Endothelial cell of umbilical vein (primary cell): ENCODE measurements around the gene ZNF407. TPM values are rescaled to one million over a fixed set of nuclear protein-coding genes. Genes with fewer than 3 reads are reported as not detected.

Source experiments
- BruUV-seq: library from RNA; stranded (reverse); fragments of 400-500 nt; replicated peaks from 2 replicates; lab custom pipeline; 2021; lab: Mats Ljungman, UMichigan
- CTCF ChIA-PET: fragments of 300-600, 350-600 bp; sonication (Branson Sonifier 250); formaldehyde crosslinking; loops from one replicate; lab custom pipeline; 2021; ENCODE audit warnings: antibody characterized with exemption, inconsistent platforms; lab: Charles Lee
- POLR2A ChIA-PET: fragments of 300-600, 350-600 bp; sonication (Branson Sonifier 250); formaldehyde crosslinking; loops from one replicate; lab custom pipeline; 2021; ENCODE audit warnings: antibody characterized with exemption, inconsistent platforms; lab: Charles Lee
- DNase-seq: peaks from one replicate; pipeline ENCODE4 v3.0.0-alpha.2; 2011; ENCODE audit warnings: low read depth, low spot score
- FAIRE-seq: peaks from 2 replicates; lab custom pipeline; 2011; peaks lifted over from hg19 to GRCh38; lab: Jason Lieb, UNC
- H2AFZ ChIP-seq: 2 replicates; pipeline ENCODE4 v1.6.0; 2012; ENCODE audit warnings: low read depth, low read length, control low read depth, inconsistent platforms
- H3K27ac ChIP-seq: 2 replicates; pipeline ENCODE4 v1.5.1; 2011; ENCODE audit warnings: low read depth, mild to moderate bottlenecking, control low read depth, low read length, moderate library complexity; ENCODE audit not compliant: insufficient read depth
- H3K27me3 ChIP-seq, 2 experiments: 2 replicates each; pipeline versions ENCODE4 v1.6.0 to v1.6.1; 2011; ENCODE audit warnings: low read length in 2 of 2, mixed read lengths in 1 of 2; ENCODE audit not compliant: control insufficient read depth in 2 of 2, insufficient read depth in 2 of 2
- H3K36me3 ChIP-seq, 2 experiments: 2 replicates in 1 of 2; 3 replicates in 1 of 2; pipeline ENCODE4 v1.5.1; 2011; ENCODE audit warnings: low read length in 2 of 2, mild to moderate bottlenecking in 1 of 2, moderate library complexity in 1 of 2; ENCODE audit not compliant: control insufficient read depth in 2 of 2, insufficient read depth in 2 of 2; ENCODE audit errors: extremely low read depth in 1 of 2
- H3K4me1 ChIP-seq: 3 replicates; pipeline ENCODE4 v1.5.1; 2011; ENCODE audit warnings: mild to moderate bottlenecking, low read length; ENCODE audit not compliant: control insufficient read depth, insufficient read depth; ENCODE audit errors: extremely low read depth
- H3K4me2 ChIP-seq: 2 replicates; pipeline ENCODE4 v1.6.1; 2011; ENCODE audit warnings: low read length, control low read depth, mixed read lengths; ENCODE audit not compliant: insufficient read depth
- H3K4me3 ChIP-seq, 3 experiments: fragments of 200-600 bp in 1 of 3; sonication (generic), shearing (Covaris generic) in 1 of 3; replicated peaks in 1 of 3; 2 replicates each; pipeline ENCODE4 v1.5.1; 2011 to 2016; ENCODE audit warnings: control low read depth in 3 of 3, low read length in 3 of 3, mild to moderate bottlenecking in 2 of 3, inconsistent platforms in 1 of 3, low read depth in 1 of 3, moderate library complexity in 1 of 3; ENCODE audit not compliant: insufficient read depth in 1 of 3
- H3K79me2 ChIP-seq: 2 replicates; pipeline ENCODE4 v1.6.0; 2012; ENCODE audit warnings: low read length, inconsistent platforms; ENCODE audit not compliant: control insufficient read depth, insufficient read depth
- H3K9ac ChIP-seq: replicated peaks from 2 replicates; pipeline ENCODE3; 2011; ENCODE audit warnings: low read length, control low read depth; ENCODE audit not compliant: insufficient read depth; ENCODE audit errors: extremely low read depth
- H3K9me1 ChIP-seq: replicated peaks from 3 replicates; pipeline ENCODE4 v1.6.0; 2011; ENCODE audit warnings: mild to moderate bottlenecking, low read length; ENCODE audit not compliant: control insufficient read depth, insufficient read depth; ENCODE audit errors: extremely low read depth
- H3K9me3 ChIP-seq: replicated peaks from 2 replicates; pipeline ENCODE4 v1.5.1; 2012; ENCODE audit warnings: low read length, inconsistent platforms; ENCODE audit not compliant: control insufficient read depth, insufficient read depth
- H4K20me1 ChIP-seq: replicated peaks from 2 replicates; pipeline ENCODE3; 2011; ENCODE audit warnings: mild to moderate bottlenecking, low read length; ENCODE audit not compliant: control insufficient read depth, insufficient read depth; ENCODE audit errors: extremely low read depth
- CTCF ChIP-seq, 2 donors: IDR thresholded peaks; 1 replicate in 1 of 2; 2 replicates in 1 of 2; pipeline ENCODE4 v1.5.1; 2011; ENCODE audit warnings: low read length in 2 of 2, mild to moderate bottlenecking in 2 of 2, moderate library complexity in 2 of 2, control low read depth in 1 of 2, inconsistent platforms in 1 of 2, low read depth in 1 of 2; ENCODE audit not compliant: insufficient read depth in 1 of 2; ENCODE audit errors: extremely low read depth in 1 of 2
- JUN ChIP-seq: IDR thresholded peaks from 2 replicates; pipeline ENCODE4 v1.6.1; 2011; ENCODE audit warnings: borderline replicate concordance, low read depth; ENCODE audit not compliant: insufficient read length, insufficient read depth
- POLR2AphosphoS5 ChIP-seq: IDR thresholded peaks from 2 replicates; pipeline ENCODE4 v1.6.1; 2012; ENCODE audit warnings: low read depth, mild to moderate bottlenecking, control low read depth, low read length, moderate library complexity; ENCODE audit not compliant: insufficient read depth
- dilution Hi-C: fragments of 300-500 bp; cut with MboI; formaldehyde crosslinking; loops from one replicate; pipeline ENCODE4 v1.15.0; 2019; ENCODE audit warnings: low sequenced_read_pairs; ENCODE audit not compliant: extremely low pct_ligation_motif_present
- intact Hi-C: fragments of 100-400 bp; cut with micrococcal nuclease; formaldehyde crosslinking; loops from one replicate; pipeline ENCODE4 v1.10.0; 2022
- polyA plus RNA-seq, 4 experiments: library from polyadenylated mRNA; depleted of rRNA in 3 of 4; stranded (reverse) in 3 of 4; unstranded in 1 of 4; fragments of >200 nt; gene quantifications; 2 replicates each; pipeline versions ENCODE4 v1.2.1 to v1.2.3, GENCODE V29; 2011 to 2012; ENCODE audit warnings: missing spikeins in 1 of 4
- total RNA-seq: library from RNA; stranded (reverse); gene quantifications from 2 replicates; pipeline ENCODE4 v1.2.3, GENCODE V29; 2021
- TF ChIP-seq, protein P1 (sequence below): IDR thresholded peaks from 2 replicates; pipeline ENCODE4 v1.6.1; 2011; ENCODE audit not compliant: insufficient read depth, insufficient read length

Gene ZNF407
- total and polyA plus RNA-seq, 2 donors (not counting 3 experiments of a cell fraction or from before 2014, with no cell fraction given): 3.8 to 20.1 TPM

GRCh38 chr18:75068682-75069435, 471.2 kb downstream of the ZNF407 start:
- Histone ChIP-seq H3K4me3 (no peak overlapping the region), H4K20me1 (no peaks in the 10 kb centered on the region), H3K79me2 (no peaks in the 10 kb centered on the region), H3K9me3 (no peaks in the 10 kb centered on the region), H3K36me3 (no peaks in the 10 kb centered on the region), H3K4me2 (peak overlapping the region; percentile 64), H3K9ac (peak overlapping the region; percentile 65), H3K27ac (peak overlapping the region; percentile 99), H3K27me3 (no peaks in the 10 kb centered on the region), H3K4me1 (peaks cover 44% of the 10 kb centered on the region), H2AFZ (peak overlapping the region; percentile 27), H3K9me1 (no peaks in the 10 kb centered on the region)
- DNase-seq: peak; percentile 68
- ChIA-PET CTCF (interaction anchor here (1.0 to 1.4 kb wide), 8 partner anchors 9 to 416 kb away, joined by 3 to 8 read pairs (median 4); no protein-coding TSS in a partner anchor), POLR2A (interaction anchor here (1.0 kb wide), 1 partner anchor 73 kb away, joined by 3 read pairs; no protein-coding TSS in a partner anchor)
- FAIRE-seq: peak; percentile 95
- TF ChIP-seq POLR2AphosphoS5 (peak; percentile 70), JUN (peak; percentile 90), CTCF (IDR thresholded peaks at IDR 0.05; ENCODE audit: extremely low read depth in 1 of 2, insufficient read depth in 1 of 2, low read depth in 1 of 2, low read length in 2 of 2) (no peak)
- TF ChIP-seq, protein P1, sequence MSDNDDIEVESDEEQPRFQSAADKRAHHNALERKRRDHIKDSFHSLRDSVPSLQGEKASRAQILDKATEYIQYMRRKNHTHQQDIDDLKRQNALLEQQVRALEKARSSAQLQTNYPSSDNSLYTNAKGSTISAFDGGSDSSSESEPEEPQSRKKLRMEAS: no peak
- BruUV-seq: TSS peak; percentile 3
- dilution Hi-C loops: no loop called here
- intact Hi-C loops: no loop called here
